Osteoblast (primary cell): ENCODE measurements around the gene TMEM236. TPM values are rescaled to one million over a fixed set of nuclear protein-coding genes. Genes with fewer than 3 reads are reported as not detected.

Experiments
- DNase-seq: peaks from one replicate; pipeline ENCODE4 v3.0.0; 2011; ENCODE audit warnings: low spot score, mixed read lengths; ENCODE audit not compliant: insufficient read length; ENCODE audit errors: missing footprints
- H2AFZ ChIP-seq: 2 replicates; pipeline ENCODE4 v1.6.0; 2011; ENCODE audit warnings: mild to moderate bottlenecking, low read length
- H3K27ac ChIP-seq: 2 replicates; pipeline ENCODE4 v1.5.1; 2011; ENCODE audit warnings: mild to moderate bottlenecking, low read depth, low read length, moderate library complexity
- H3K27me3 ChIP-seq: 2 replicates; pipeline ENCODE4 v1.6.0; 2012; ENCODE audit warnings: mild to moderate bottlenecking, control low read depth, inconsistent platforms, low read length, moderate library complexity; ENCODE audit not compliant: insufficient read depth
- H3K36me3 ChIP-seq: 2 replicates; pipeline ENCODE4 v1.5.1; 2011; ENCODE audit warnings: mild to moderate bottlenecking, low read length, control low read depth, moderate library complexity; ENCODE audit not compliant: insufficient read depth
- H3K4me1 ChIP-seq: 2 replicates; pipeline ENCODE4 v1.5.1; 2011; ENCODE audit warnings: mild to moderate bottlenecking, low read length, control low read depth, moderate library complexity; ENCODE audit not compliant: insufficient read depth
- H3K4me2 ChIP-seq: 2 replicates; pipeline ENCODE4 v1.6.0; 2011; ENCODE audit warnings: mild to moderate bottlenecking, low read length; ENCODE audit not compliant: insufficient read depth
- H3K4me3 ChIP-seq: fragments of 200-600 bp; sonication (generic); 3 replicates; pipeline ENCODE4 v1.5.1; 2012; ENCODE audit warnings: mild to moderate bottlenecking, low read length, inconsistent platforms; ENCODE audit not compliant: insufficient read depth
- H3K79me2 ChIP-seq: 2 replicates; pipeline ENCODE4 v1.6.0; 2012; ENCODE audit warnings: mild to moderate bottlenecking, low read length, control low read depth, inconsistent platforms; ENCODE audit not compliant: insufficient read depth
- H3K9me3 ChIP-seq: 2 replicates; pipeline ENCODE4 v1.5.1; 2011; ENCODE audit warnings: low read depth, low read length, control low read depth
- H4K20me1 ChIP-seq: 2 replicates; pipeline ENCODE4 v1.6.0; 2012; ENCODE audit warnings: mild to moderate bottlenecking, low read length, control low read depth; ENCODE audit not compliant: insufficient read depth
- total RNA-seq: library from RNA; depleted of rRNA; stranded (reverse); fragments of >200 nt; gene quantifications from 2 replicates; pipeline ENCODE4 v1.2.3, GENCODE V29; 2012
- TF ChIP-seq, protein P1 (sequence below): IDR thresholded peaks from 2 replicates; pipeline ENCODE4 v1.5.1; 2011; ENCODE audit warnings: mild to moderate bottlenecking, low read depth, low read length, moderate library complexity; ENCODE audit errors: extremely low read depth

Gene TMEM236
- total RNA-seq, 1 donor, result under 0.01 TPM

DNA sequence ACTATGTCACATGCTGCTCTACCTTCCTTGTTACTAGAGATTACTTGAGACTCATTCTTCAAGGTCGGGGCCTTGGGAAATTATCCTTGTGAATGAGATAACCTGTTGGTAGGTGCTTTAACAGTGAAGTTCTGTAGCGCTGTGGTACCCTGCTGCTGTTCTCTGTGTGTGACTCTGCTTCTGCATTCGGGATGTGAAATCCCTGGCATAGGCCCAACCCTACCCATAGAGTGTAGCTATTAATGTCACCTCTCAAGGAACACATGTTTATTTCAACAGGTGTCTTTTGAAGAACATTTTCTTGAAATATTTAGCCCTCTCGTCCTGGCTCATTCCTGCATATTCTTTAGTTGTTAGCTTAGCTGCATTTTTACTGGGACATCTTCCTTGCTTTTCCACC lies 41.8 kb upstream of the TMEM236 start:
- Histone ChIP-seq H3K4me2 (no peak overlapping the region), H4K20me1 (no peaks in the 10 kb centered on the region), H3K27ac (no peak overlapping the region), H3K79me2 (no peaks in the 10 kb centered on the region), H3K27me3 (no peaks in the 10 kb centered on the region), H3K4me1 (no peaks in the 10 kb centered on the region), H3K36me3 (peaks cover 41% of the 10 kb centered on the region), H2AFZ (no peak overlapping the region), H3K9me3 (no peaks in the 10 kb centered on the region), H3K4me3 (no peak overlapping the region)
- no peak for DNase-seq
- TF ChIP-seq, protein P1, sequence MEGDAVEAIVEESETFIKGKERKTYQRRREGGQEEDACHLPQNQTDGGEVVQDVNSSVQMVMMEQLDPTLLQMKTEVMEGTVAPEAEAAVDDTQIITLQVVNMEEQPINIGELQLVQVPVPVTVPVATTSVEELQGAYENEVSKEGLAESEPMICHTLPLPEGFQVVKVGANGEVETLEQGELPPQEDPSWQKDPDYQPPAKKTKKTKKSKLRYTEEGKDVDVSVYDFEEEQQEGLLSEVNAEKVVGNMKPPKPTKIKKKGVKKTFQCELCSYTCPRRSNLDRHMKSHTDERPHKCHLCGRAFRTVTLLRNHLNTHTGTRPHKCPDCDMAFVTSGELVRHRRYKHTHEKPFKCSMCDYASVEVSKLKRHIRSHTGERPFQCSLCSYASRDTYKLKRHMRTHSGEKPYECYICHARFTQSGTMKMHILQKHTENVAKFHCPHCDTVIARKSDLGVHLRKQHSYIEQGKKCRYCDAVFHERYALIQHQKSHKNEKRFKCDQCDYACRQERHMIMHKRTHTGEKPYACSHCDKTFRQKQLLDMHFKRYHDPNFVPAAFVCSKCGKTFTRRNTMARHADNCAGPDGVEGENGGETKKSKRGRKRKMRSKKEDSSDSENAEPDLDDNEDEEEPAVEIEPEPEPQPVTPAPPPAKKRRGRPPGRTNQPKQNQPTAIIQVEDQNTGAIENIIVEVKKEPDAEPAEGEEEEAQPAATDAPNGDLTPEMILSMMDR, result no peak

GRCh38 chr10:17712053-17712452 lies 39.9 kb upstream of the TMEM236 start:
- Histone ChIP-seq H2AFZ (no peak overlapping the region), H3K27me3 (no peaks in the 10 kb centered on the region), H3K36me3 (peaks cover 42% of the 10 kb centered on the region), H3K4me2 (no peak overlapping the region), H3K4me3 (no peak overlapping the region), H3K4me1 (no peaks in the 10 kb centered on the region), H3K27ac (no peak overlapping the region), H4K20me1 (no peaks in the 10 kb centered on the region), H3K79me2 (no peaks in the 10 kb centered on the region), H3K9me3 (no peaks in the 10 kb centered on the region)
- no peak for DNase-seq
- TF ChIP-seq, protein P1, result no peak

- H3K9me3 ChIP-seq, result no peaks in the 10 kb centered on the region
- no peaks in the 10 kb centered on the region for H3K27me3 ChIP-seq
- H3K4me3 ChIP-seq, result no peak overlapping the region
- no peak overlapping the region for H2AFZ ChIP-seq
- no peak for DNase-seq
- no peak overlapping the region for H3K4me2 ChIP-seq
- no peaks in the 10 kb centered on the region for H3K4me1 ChIP-seq
- H3K79me2 ChIP-seq, result no peaks in the 10 kb centered on the region
- TF ChIP-seq, protein P1, result no peak
- no peak overlapping the region for H3K27ac ChIP-seq
- H4K20me1 ChIP-seq, result no peaks in the 10 kb centered on the region
- H3K36me3 ChIP-seq, result peaks cover 45% of the 10 kb centered on the region
Observed at GRCh38 chr10:17712717-17713471, 39.1 kb upstream of the TMEM236 start.

DNA sequence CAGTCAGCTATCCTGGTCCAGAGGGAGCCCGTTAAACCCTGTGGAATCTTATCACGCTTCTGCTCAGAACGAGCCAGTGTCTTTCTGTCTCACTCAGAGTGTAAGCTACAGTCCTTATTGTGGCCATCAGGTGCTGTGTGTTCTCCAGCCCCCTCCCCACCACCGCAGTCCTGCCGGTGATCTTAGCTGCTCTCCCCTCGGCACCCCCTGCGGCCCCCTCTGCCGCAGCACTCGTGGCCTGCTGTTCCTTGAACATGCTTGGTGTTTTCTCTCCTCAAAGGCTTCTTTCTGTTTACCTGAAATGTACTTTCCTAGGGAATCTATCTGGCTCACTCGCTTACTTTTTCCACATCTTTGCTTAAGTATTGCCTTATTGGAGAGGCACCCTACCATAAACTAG lies 38.2 kb upstream of the TMEM236 start:
- peaks cover 43% of the 10 kb centered on the region for H3K36me3 ChIP-seq
- no peak overlapping the region for H2AFZ ChIP-seq
- no peaks in the 10 kb centered on the region for H3K27me3 ChIP-seq
- no peak overlapping the region for H3K4me3 ChIP-seq
- H3K4me2 ChIP-seq, result no peak overlapping the region
- H3K4me1 ChIP-seq, result no peaks in the 10 kb centered on the region
- TF ChIP-seq, protein P1, result no peak
- H3K27ac ChIP-seq, result no peak overlapping the region
- no peak for DNase-seq
- H3K9me3 ChIP-seq, result no peaks in the 10 kb centered on the region
- H3K79me2 ChIP-seq, result no peaks in the 10 kb centered on the region
- no peaks in the 10 kb centered on the region for H4K20me1 ChIP-seq
